K562 (cell line): ENCODE data around the gene EZH2. TPM values are rescaled to one million over a fixed set of nuclear protein-coding genes. Genes with fewer than 3 reads are reported as not detected.

Experiments
- ATAC-seq: fragments of 200-7000 bp; cut with Tn5 transposase; 3 replicates; pipeline ENCODE4 v1.9.1; 2020; ENCODE audit warnings: moderate library complexity
- BruUV-seq: library from RNA; stranded (reverse); fragments of 400-500 nt; replicated peaks from 2 replicates; lab custom pipeline; 2021; lab: Mats Ljungman, UMichigan
- CTCF ChIA-PET: fragments of 300-600 bp; formaldehyde crosslinking; extraction: SDS; loops from one replicate; lab custom pipeline; 2021; ENCODE audit warnings: low intra/inter-chr PET ratio; lab: Yijun Ruan, JAX
- POLR2A ChIA-PET: fragments of 300-600, 350-650 bp; sonication (Branson Sonifier 250); formaldehyde crosslinking; extraction: SDS; loops from one replicate; lab custom pipeline; 2021; ENCODE audit warnings: antibody characterized with exemption, inconsistent platforms; lab: Yijun Ruan, JAX
- DNase-seq, 4 experiments: peaks; one replicate each; pipeline versions ENCODE4 v3.0.0 to v3.0.0-alpha.2; 2011 to 2018; ENCODE audit warnings: low spot score in 3 of 4, mixed read lengths in 3 of 4; ENCODE audit errors: extremely low read depth in 1 of 4
- FAIRE-seq: peaks from 2 replicates; lab custom pipeline; 2011; peaks lifted over from hg19 to GRCh38; lab: Jason Lieb, UNC
- H2AFZ ChIP-seq: 2 replicates; pipeline ENCODE4 v1.6.0; 2011; ENCODE audit warnings: low read depth, low read length, control low read depth, inconsistent platforms
- H3K27ac ChIP-seq: fragments of 200-600 bp; 3 replicates; pipeline ENCODE4 v1.8.0; 2011; ENCODE audit warnings: low read depth, mild to moderate bottlenecking, control low read depth, inconsistent platforms, low read length, moderate library complexity, mixed read lengths; ENCODE audit errors: extremely low read depth
- H3K27me3 ChIP-seq, 2 experiments: fragments of 300-600 bp in 1 of 2; 2 replicates in 1 of 2; 3 replicates in 1 of 2; pipeline versions ENCODE4 v1.6.0 to v1.8.0; 2011; ENCODE audit warnings: inconsistent platforms in 2 of 2, low read length in 2 of 2, mild to moderate bottlenecking in 1 of 2, mixed read lengths in 1 of 2, moderate library complexity in 1 of 2; ENCODE audit not compliant: control insufficient read depth in 2 of 2, insufficient read depth in 2 of 2
- H3K36me3 ChIP-seq: fragments of 300-600 bp; 3 replicates; pipeline ENCODE4 v1.8.0; 2011; ENCODE audit warnings: mild to moderate bottlenecking, low read length, inconsistent platforms; ENCODE audit not compliant: control insufficient read depth, insufficient read depth
- H3K4me1 ChIP-seq, 2 experiments: fragments of 200-600 bp in 1 of 2; replicated peaks in 1 of 2; 2 replicates in 1 of 2; 3 replicates in 1 of 2; pipeline versions ENCODE4 v1.5.1 to v1.8.0; 2011; ENCODE audit warnings: inconsistent platforms in 2 of 2, low read length in 2 of 2, mild to moderate bottlenecking in 1 of 2, mixed read lengths in 1 of 2, moderate library complexity in 1 of 2; ENCODE audit not compliant: control insufficient read depth in 2 of 2, insufficient read depth in 2 of 2
- H3K4me2 ChIP-seq: 2 replicates; pipeline ENCODE4 v1.6.1; 2011; ENCODE audit warnings: low read length, control low read depth, inconsistent platforms, mixed read lengths; ENCODE audit not compliant: insufficient read depth
- H3K4me3 ChIP-seq: fragments of 200-600 bp; sonication (generic), shearing (Covaris generic); 2 replicates; pipeline ENCODE4 v1.5.1; 2016; ENCODE audit warnings: control low read depth, inconsistent platforms
- H3K79me2 ChIP-seq: fragments of 200-600 bp; 3 replicates; pipeline ENCODE4 v1.8.0; 2011; ENCODE audit warnings: low read length, inconsistent platforms; ENCODE audit not compliant: control insufficient read depth, insufficient read depth
- H3K9ac ChIP-seq, 2 experiments: 2 replicates each; pipeline versions ENCODE4 v1.6.0 to v1.6.1; 2011; ENCODE audit warnings: low read depth in 2 of 2, low read length in 2 of 2, control low read depth in 1 of 2, inconsistent platforms in 1 of 2, mild to moderate bottlenecking in 1 of 2, mixed read lengths in 1 of 2; ENCODE audit not compliant: insufficient read depth in 1 of 2
- H3K9me1 ChIP-seq: one replicate; pipeline ENCODE4 v1.6.0; 2011; ENCODE audit warnings: inconsistent platforms, mild to moderate bottlenecking, low read length, moderate library complexity; ENCODE audit not compliant: control insufficient read depth, insufficient read depth
- H3K9me3 ChIP-seq: replicated peaks from 2 replicates; pipeline ENCODE4 v1.5.1; 2011; ENCODE audit warnings: low read depth, low read length, inconsistent platforms; ENCODE audit not compliant: control insufficient read depth, insufficient read depth
- H4K20me1 ChIP-seq: replicated peaks from 2 replicates; pipeline ENCODE4 v1.6.1; 2011; ENCODE audit warnings: low read length, inconsistent platforms, mixed read lengths; ENCODE audit not compliant: control insufficient read depth, insufficient read depth
- BRD4 ChIP-seq: fragments of 200-600 bp; sonication (generic); IDR thresholded peaks from 2 replicates; pipeline ENCODE4 v1.6.1; 2017; ENCODE audit warnings: inconsistent platforms
- CLOCK ChIP-seq: fragments of 250-450 bp; sonication (Bioruptor Pico); IDR thresholded peaks from 2 replicates; pipeline ENCODE4 v1.4.0; 2020; ENCODE audit warnings: mild to moderate bottlenecking, moderate library complexity, borderline replicate concordance
- EP400 ChIP-seq: fragments of 450-650 bp; IDR thresholded peaks from 2 replicates; pipeline ENCODE4 v1.6.1; 2017; ENCODE audit warnings: antibody characterized with exemption, mild to moderate bottlenecking, moderate library complexity
- HDAC1 ChIP-seq, 2 experiments: fragments of 450-650 bp; IDR thresholded peaks; 2 replicates each; pipeline ENCODE4 v1.6.1; 2016 to 2017; ENCODE audit warnings: inconsistent platforms in 1 of 2, mild to moderate bottlenecking in 1 of 2, moderate library complexity in 1 of 2
- PRMT5 ChIP-seq: sonication (generic); formaldehyde crosslinking; IDR thresholded peaks from 2 replicates; pipeline ENCODE4 v1.5.0; 2020; ENCODE audit warnings: missing genetic modification reagents
- RBM39 ChIP-seq: fragments of 200-400 bp; formaldehyde crosslinking; optimal IDR thresholded peaks from 2 replicates; pipeline ENCODE3; 2018; ENCODE audit warnings: low read depth, low read length
- SRSF1 ChIP-seq: fragments of 200-400 bp; formaldehyde crosslinking; IDR thresholded peaks from 2 replicates; pipeline ENCODE4 v1.6.1; 2017; ENCODE audit warnings: mild to moderate bottlenecking, low read depth, low read length, moderate library complexity
- ZNF407 ChIP-seq: fragments of 450-650 bp; IDR thresholded peaks from 2 replicates; pipeline ENCODE4 v1.6.1; 2016; ENCODE audit warnings: low read depth
- ZNF707 ChIP-seq: fragments of 250-450 bp; sonication (Bioruptor Pico); conservative IDR thresholded peaks from 2 replicates; pipeline ENCODE4 v1.8.0; 2022; ENCODE audit warnings: inconsistent platforms, mild to moderate bottlenecking, moderate library complexity
- whole genome bisulfite sequencing: fragments of 100-300 bp; shearing (Covaris generic); methylation state at CpG from one replicate; pipeline ENCODE4 v1.1.6; 2016; ENCODE audit warnings: low coverage, mixed read lengths; ENCODE audit not compliant: insufficient coverage; ENCODE audit errors: missing lambda C conversion rate; 5-methylcytosine and 5-hydroxymethylcytosine counted together
- in situ Hi-C: fragments of 300-500 bp; cut with MboI; formaldehyde crosslinking; loops from 4 replicates; pipeline ENCODE4 v1.15.0; 2018; ENCODE audit warnings: inconsistent platforms, mixed read lengths
- intact Hi-C: fragments of 100-400 bp; cut with micrococcal nuclease; formaldehyde crosslinking; loops from 2 replicates; pipeline ENCODE4 v1.14.2; 2022
- polyA plus RNA-seq, 8 experiments: library from polyadenylated mRNA; depleted of rRNA in 4 of 8; stranded (reverse) in 5 of 8; unstranded in 3 of 8; fragments of >200 nt; fragmentation: Nextera tagmentation in 2 of 8; fragmentation: Illumina TruSeq in 1 of 8; extraction: Ambion mirVana in 2 of 8; extraction: Trizol in 1 of 8; gene quantifications; 2 replicates each; pipeline versions ENCODE4 v1.2.1 to v1.2.3, GENCODE V29; 2011 to 2014; ENCODE audit warnings: inconsistent platforms in 1 of 8, missing spikeins in 1 of 8
- total RNA-seq, 7 experiments: library from RNA; depleted of rRNA in 6 of 7; stranded (reverse); fragments of >200 nt in 6 of 7; fragmentation: Illumina TruSeq in 2 of 7; extraction: Trizol in 2 of 7; gene quantifications; 2 replicates each; pipeline versions ENCODE4 v1.2.1 to v1.2.3, GENCODE V29; 2011 to 2021; ENCODE audit warnings: low replicate concordance in 1 of 7

EZH2 gene
- total and polyA plus RNA-seq, 9 of the 15 experiments (the other 6 are each of a cell fraction or from before 2014, with no cell fraction given) = 48.7 to 175 (median 98.6) TPM

GRCh38 chr7:148918058-148918596 lies 34.0 kb upstream of the EZH2 start (continued):
- 0 out of 4 replicates have a peak, but pooled peaks of 1 of the 2 experiments have one; percentile 37 for TF ChIP-seq HDAC1 (IDR thresholded peaks at IDR 0.05)

- Histone ChIP-seq H3K4me2 (no peak overlapping the region), H2AFZ (no peak overlapping the region), H3K9me3 (no peaks in the 10 kb centered on the region), H3K27ac (no peak overlapping the region), H4K20me1 (peaks cover 7% of the 10 kb centered on the region), H3K36me3 (no peaks in the 10 kb centered on the region), H3K4me1 (peaks cover 7 to 10% of the 10 kb centered on the region in 2 experiments), H3K79me2 (no peaks in the 10 kb centered on the region), H3K9ac (no peak overlapping the region), H3K4me3 (no peak overlapping the region), H3K27me3 (peaks cover 10 to 15% of the 10 kb centered on the region in 2 experiments; a peak in 4 of 5 replicates), H3K9me1 (no peaks in the 10 kb centered on the region)
- no TSS peak for BruUV-seq
- DNase-seq (no peak), ATAC-seq (no peak), FAIRE-seq (no peak)
- in situ Hi-C loops = no loop called here
- ChIA-PET CTCF (no interaction called here), POLR2A (interaction anchor here (1.2 kb wide), 1 partner anchor 43 kb away, joined by 3 read pairs; no protein-coding TSS in a partner anchor)
- 9% methylated on average over 1 of the region's 1 CpG for WGBS
- intact Hi-C loops = no loop called here
- no peak for TF ChIP-seq PRMT5 (CRISPR knock-in tag)
- TF ChIP-seq SRSF1 = no peak
- TF ChIP-seq ZNF407 = no peak
- no peak for TF ChIP-seq RBM39
- TF ChIP-seq ZNF707 = no peak
- TF ChIP-seq BRD4 = no peak
- no peak for TF ChIP-seq EP400
- no peak for TF ChIP-seq CLOCK (CRISPR knock-in tag)
These were observed 32.1 kb upstream of the EZH2 start for GRCh38 chr7:148916186-148916585.
